NCI-H2081 treated with DMSO at 0.1 percent for 48 hours (cell line): ENCODE results near the gene UNC50.
"Not testable (repeated sequence)": the region's sequence is repeated elsewhere in the genome, so short reads cannot be mapped to it uniquely, and the experiment has no call there.

Experiments used
- DNase-seq: peaks from one replicate; lab custom pipeline; 2025; lab: John Stamatoyannopoulos, UW

The UNC50 gene

DNA sequence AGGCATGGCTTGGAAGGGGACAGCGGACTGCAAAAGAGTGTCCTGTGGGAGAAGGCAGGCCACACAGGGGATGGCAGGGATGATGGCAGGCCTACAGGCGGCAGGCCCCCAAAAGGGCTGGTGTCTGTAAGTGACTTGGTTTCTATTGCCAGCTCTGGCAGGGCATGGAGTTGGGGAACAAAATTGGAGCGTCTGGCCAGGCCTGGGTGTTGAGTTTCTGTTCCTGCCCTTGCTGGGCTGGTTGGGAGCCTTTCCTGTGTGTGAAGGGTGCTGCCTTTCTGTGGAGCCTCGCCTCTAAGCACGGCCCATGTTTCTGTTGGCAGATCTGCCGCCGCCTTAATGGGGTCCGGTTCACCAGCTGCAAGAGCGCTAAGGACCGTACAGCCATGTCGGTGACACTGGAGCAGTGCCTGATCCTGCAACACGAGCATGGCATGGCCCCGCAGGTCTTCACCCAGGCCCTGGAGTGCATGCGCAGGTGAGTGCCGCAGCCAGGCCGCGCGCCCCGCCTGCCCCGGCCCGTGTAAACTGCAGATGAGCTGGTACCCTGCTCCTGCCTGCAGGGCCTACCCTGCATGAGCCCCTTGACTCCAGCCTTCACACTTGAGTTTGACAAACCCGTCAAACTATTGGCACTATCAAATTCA, 31.6 kb upstream of the UNC50 start:
- no peak for DNase-seq

DNA sequence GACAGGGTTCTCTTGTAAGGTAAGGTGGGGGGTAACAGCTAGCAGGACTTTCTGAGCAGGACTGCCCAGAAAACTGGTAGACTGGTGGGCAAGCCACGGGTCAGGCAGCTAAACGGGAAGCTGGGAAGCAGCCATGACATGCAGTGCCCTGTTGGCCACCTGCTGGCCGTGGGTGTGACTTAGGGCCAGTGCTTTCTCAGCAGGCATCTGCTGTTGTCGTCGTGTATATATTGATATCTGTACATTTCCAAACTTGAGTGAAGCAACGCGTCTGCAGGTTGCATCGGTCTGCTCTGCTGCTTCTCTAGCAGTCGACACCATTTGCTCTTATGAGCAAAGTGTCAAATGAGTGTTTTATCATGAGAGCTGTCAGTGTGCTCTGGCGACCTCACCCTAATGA, 31.1 kb upstream of the UNC50 start:
- DNase-seq = no peak

DNA sequence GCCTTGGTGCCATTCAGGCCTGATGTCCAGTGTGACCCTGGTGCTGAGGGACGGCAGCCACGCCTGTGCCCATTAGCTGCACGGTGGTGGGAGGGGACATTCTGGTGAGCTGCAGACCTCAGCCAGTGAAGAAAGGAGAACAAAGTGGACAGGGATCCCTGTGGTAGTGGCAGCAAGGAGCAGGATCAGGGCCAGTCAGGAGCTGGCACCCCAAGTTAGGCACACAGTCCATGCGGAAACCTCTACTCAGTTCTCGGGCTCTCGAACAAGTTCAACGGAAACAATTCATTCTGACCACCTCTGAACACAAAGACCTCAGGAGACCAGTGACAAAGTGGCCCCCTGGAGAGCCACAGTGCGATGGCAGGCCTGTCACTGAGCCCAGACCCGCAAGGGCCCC, 30.2 kb upstream of the UNC50 start:
- DNase-seq = no peak

DNA sequence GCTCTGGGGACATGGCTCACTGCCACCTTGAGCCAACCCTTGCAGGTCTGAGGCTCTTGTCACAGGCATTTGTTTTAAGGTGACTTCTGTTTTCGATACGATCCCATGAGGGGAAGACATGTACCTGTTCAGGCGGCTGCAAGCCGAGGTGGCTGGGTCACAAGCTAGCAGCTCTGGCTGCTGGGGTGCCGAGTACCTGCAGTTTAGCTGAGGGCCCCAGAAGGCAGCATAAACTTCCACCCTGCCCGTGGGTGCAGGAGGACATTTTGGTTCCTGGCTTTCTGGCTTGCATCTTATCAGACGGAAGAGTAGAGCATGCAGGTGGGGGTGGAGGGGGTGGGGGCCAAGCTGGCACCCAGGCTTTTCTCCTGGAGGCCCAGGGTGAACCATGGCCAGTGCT, 28.5 kb upstream of the UNC50 start:
- no peak for DNase-seq

DNA sequence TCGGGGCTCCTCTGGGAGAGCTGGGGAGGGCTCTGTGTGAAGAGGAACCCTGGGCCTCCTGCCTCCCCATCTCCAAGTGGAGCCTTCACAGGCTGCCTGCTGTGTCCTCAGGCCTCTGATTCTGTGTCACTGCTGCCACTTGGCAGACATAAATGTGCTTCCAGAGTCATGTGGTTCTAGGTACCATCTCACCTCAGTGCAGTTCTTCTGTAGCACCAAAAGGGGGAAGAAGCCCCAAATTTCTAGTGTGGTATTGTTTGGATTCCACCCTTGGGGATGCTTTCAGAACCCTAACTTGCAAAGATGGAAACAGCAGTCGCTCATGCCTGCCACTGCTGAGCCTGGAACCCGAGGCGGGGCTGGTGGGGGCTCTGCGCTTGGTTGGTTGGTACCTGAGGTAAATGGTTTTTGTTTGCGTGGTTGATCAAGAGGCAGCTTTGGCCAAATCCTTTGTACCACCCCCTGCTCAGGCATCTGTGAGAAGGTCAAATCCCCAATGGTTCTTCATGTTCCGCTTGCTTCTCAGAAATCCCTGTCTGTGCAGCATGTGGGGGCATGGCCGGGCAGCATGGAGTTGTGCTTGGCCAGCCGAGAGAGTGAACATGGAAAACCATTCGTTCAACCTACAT, 27.6 kb upstream of the UNC50 start:
- DNase-seq = no peak

DNA sequence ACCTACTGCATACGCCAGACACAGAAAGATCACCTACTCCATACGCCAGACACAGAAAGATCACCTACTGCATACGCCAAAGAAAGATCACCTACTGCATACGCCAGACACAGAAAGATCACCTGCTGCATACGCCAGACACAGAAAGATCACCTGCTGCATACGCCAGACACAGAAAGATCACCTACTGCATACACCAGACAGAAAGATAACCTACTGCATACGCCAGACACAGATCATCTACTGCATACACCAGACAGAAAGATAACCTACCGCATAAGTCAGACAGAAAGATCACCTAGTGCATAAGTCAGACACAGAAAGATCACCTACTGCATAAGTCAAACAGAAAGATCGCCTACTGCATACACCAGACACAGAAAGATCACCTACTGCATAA, 25.9 kb upstream of the UNC50 start:
- DNase-seq = no peak

DNA sequence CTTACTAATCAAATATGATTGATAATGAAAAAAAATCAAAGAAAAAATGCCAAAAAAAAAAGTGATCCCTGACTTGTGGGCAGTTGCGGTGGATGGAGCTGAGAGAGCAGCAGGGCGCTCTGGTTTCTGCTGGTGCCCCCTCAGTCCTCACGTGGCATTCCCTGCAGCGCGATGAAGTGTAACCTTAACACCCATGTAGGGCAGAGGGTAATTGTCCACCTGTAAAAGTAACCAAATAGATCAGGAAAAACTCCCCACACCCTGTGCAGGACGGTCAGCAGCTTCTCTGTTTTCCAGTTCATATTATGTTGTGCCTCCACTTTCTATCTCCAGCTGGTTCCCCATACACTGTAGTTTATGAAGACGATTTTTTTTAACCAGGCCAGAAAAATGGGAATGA, 25.1 kb upstream of the UNC50 start:
- no peak for DNase-seq

DNA sequence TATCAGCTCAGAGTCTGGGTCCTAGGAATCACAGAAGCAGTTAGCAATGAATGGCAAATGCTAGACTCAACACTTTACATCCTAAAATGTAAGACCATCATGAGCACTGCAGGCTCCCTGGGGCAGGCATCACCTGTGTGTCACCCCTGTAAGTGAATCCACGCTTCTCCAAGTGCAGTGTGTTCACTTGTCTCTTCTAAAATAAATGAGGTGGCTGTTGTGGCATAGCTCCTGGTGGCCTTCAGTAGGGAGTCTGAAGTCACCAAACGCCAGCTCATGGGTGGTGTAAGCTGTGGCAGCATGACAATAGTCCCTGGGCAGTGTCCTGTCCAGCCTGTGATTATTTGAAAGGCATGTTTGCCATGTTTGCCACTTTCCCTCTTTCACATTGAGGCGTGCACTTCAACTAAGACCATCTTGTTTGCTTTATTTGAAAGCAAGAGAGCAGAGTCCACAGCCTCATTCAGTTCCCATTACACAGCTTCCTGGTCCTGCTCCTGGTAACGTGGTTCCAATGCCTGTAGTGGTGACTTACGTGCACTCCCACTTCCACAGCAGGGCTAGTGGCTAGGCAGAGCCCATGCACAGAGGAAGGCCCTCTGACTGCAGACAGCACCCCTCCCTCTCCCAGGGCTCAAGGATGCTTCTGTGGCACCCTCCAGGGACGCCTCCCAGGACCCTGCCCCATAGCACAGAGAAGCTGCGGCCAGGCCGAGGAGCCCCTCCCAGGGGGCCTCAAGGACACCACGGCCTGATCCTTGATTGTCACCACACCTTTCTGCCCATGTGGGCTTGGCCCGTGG, 24.4 kb upstream of the UNC50 start:
- DNase-seq = no peak

DNA sequence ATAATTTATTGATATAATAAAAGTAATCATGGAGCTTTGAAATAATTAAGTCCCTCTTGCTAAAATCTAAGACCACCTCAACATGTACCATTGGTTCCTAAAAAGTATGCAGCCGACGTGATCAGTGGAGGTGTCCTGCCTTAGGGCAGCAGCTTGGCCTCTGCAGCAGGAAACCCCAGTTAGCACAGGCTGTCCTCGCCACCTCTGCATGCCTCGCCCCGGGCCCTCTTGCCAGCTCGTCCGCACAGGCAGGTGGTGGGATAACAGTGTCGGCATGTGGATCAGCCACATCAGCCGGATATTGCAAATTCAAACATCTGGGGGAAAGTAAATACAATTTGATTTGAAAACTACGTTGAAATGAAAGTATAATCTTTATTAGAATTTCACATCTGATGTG, 23.0 kb upstream of the UNC50 start:
- no peak for DNase-seq

DNA sequence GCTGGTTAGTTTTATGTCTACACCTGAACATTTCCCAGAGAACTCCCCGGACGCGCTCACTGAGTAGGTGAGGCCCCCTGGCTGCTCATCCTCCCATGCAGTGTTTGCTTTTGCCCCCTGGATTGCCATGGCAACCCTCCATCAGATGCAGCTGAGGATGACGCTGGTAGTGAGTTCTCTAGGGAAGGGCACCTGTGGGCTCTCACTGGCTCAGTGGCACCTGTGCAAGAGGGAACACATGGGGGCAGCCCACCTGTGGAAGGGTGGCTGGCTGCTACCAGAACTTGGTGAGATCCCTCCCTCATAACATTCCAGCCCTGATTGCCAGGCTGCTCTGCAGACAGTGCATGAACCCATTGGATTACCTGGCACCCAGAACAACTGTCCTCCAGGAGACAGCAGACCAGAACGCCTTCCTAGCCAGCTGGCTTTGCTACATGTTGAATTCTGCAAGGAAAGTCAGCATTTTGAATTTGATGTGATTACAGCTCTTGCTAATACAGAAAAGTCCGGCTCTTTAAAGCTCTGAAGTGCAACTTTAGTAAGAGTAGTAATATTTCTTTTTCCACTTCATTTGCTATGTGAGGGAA, 21.7 kb upstream of the UNC50 start:
- no peak for DNase-seq

DNA sequence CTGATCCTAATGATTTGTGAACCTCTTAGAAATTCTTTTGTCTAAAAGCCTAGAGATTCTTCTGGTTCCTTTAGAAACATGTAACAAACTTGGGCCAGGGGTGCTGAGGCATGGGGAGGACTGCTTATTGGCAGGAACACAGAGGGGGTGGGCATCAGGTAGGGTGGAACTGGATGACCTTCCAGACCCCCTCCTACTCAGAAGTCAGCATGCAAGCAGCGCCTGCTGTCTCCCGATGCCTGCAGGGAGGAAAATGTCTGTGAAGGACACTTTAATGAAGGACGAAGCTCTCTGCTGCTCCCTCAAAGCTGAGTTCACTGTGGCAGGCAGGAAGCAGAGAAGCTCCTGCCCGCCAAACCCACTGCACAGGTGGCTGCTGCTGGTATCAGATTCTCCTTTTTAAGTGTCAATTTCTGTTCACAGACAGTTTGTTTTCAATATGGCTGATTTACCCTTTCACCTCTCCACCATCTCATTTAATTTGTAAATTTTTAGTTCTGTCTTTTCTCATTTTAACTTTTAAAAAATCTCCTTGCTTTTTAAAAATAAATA, 19.4 kb upstream of the UNC50 start:
- no peak for DNase-seq

DNA sequence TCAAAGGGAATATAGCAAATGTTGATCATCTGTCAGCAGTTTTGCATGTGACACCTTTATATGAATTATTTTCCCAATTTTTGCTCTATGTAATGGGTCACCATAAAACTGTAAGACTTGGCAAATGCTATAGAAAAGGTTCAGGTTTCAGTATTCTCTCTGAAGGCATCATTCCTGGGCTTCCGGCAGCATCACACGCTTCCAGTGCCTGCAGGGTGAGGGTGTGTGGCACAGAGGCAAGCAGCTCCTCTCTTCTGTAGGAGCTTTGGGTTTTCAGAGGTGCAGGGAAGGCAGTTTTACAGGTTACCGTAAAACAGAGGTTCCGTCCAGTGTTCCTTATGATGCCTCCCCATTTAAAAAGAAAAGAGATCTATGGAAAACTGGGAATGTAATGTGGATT, 18.9 kb upstream of the UNC50 start:
- no peak for DNase-seq

DNA sequence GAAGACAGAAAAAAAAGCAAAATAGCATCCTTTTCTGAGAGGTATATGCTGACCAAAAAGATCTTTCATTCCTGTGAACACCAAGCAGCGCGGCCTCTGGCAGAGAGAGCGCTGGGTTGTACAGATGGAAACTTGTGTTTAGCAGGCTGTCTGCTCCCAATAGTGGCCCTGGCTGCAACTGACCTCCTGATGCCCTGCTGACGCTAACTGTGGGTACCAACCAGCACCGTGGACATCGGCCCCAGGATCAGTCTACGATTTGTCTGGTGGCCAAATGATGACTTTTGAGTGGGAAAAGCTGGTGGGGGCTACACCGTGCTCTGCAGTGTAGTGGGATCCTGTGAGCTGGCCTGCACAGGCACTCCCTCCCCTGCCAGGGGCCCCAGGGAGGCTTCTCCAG, 15.8 kb upstream of the UNC50 start:
- no peak for DNase-seq

DNA sequence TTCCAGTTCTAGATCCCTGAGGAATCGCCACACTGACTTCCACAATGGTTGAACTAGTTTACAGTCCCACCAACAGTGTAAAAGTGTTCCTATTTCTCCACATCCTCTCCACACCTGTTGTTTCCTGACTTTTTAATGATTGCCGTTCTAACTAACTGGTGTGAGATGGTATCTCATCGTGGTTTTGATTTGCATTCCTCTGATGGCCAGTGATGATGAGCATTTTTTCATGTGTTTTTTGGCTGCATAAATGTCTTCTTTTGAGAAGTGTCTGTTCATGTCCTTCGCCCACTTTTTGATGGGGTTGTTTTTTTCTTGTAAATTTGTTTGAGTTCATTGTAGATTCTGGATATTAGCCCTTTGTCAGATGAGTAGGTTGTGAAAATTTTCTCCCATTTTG, 13.7 kb upstream of the UNC50 start:
- DNase-seq = not testable (repeated sequence)

DNA sequence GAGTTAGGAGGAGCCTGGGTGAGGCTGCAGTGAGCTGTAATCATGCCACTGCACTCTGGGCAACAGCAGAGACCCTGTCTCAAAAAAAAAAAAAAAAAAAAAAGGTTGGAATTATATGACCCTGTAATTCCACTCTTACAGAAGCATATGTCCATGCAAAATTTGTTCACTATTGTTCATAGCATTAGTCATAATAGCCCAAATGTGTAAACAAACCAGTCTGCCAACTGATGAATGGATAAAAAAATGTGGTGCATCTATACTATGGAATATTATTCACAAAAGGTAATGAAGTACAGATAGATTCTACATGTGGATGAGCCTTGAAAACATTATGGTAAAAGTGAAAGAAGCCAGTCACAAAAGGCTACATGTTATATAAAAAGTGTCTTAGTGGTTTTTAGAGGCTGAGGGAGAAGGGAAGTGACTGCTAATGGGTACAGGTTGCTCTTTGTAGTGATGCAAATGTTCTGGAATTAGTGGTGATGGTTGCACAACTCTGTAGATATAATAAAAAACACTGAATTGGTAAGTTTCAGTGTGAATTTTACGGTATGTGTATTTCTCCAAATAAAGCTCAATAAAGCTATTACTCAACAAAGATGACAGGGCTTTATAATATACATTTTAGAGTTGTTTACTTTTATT, 9.5 kb upstream of the UNC50 start:
- DNase-seq = no peak

DNA sequence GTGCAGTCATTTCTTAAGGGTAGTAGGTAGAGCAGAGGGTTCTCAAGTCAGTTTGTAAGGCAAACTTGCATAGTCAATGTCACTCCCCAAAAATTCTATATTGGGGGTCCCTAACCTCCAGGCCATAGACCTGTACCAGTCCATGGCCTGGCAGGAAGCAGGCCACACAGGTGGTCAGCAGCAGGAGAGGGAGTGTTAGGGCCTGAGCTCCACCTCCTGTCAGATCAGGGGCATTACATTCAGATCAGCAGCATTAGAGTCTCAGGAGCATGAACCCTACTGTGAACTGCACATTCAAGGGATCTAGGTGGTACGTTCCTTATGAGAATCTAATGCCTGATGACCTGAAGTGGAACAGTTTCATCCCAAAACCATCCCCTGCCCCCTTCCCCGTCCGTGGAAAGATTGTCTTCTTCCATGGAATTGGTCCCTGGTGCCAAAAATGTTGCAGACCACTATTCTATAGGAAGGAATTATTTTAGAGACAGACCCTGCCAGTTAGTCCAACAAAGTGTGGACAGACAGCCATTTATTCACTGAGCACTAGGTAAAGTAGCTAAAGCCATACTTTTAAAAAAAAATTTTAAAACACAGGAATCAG, 6.8 kb upstream of the UNC50 start:
- DNase-seq = no peak

DNA sequence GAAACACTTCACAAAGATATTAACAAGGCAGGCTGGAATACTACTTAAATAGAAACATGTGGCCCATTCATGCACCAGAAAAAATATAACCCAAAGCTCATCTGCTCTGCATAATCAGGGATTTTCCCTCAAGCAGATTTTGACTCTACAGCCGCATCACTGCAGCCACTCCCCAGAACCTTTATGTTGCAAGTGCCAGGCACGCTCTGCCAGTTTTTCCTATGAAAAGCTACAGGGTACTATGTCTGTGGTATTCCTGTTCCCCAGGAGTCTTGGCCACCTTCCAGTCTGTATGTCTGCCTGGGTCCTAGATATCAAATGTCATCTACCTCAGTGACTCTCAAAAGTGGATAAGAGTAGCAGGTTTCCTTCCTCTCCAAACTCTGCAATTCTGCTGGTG, 3.8 kb upstream of the UNC50 start:
- no peak for DNase-seq

DNA sequence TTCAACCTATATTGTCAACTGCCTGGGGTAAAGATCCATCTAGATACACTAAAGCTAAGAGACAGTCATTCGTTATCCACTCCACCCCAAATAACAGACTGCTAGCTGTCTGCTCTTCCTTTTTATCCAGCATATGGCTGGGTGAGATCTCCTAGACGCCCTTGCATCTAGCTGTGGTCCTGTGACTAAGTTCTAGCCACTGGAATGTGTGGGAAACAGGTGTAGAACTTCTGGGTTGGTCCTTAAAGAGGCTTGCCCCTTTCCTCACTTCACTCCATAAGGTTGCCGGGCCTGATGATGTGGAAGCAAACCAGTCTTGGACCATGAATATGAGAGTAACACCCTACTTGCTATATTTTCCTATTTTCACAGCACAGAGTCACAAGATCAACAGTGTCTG, 3.3 kb upstream of the UNC50 start:
- DNase-seq = no peak

DNA sequence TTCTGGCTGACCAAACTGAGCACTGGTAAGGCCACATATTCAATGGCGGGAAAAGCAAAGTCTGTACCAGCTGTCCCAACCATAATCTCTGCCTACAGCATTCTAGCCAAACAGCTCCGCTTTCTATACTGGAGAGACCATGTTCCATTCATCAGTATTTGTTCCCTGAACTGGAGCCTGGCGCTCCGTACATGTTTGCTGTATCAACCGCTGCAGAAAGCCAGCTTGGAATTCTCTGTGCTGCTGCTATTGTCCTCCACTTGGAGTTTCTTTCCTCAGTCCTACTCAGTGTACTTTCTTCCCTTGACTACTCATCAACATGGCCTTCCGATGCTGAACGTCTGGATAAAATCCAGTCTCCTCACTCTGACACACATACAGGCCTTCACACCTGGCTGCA, 2.0 kb upstream of the UNC50 start:
- no peak for DNase-seq

DNA sequence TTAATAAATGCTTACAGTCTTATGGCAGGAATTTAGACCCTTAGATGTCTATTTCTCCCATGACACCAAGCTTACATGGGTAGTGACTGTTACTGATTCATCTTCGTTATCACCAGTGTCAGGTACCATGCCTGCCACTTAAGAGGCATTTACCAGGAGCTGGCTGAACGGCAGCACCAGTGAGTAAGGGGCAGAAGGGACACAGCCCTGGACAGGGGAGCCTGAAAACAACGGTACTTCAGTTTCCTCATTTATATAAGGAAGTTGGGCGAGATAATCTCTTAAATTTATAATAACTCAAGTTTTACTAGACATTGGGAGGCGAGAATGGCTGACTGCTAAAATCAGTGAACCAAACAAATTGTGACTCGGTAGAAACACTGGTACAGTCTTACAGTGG, 1.3 kb upstream of the UNC50 start:
- DNase-seq = no peak

DNA sequence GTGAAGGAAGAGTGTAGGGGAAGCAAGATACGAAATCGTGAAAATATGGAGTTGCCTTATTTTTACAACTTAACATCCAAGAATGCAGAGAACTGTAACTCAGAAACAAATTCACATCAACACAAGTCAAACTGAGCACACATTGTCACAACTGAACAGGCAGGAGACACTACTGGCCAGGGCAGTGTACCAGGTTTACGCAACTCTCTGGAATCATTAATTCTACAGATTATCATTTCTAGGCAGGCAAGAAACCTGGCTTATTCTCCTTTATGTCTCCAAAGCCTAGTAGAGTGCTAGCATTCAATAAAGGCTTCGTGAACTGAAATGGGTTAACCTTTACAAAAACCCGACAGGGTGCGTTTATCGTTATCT, 661 bp upstream of the UNC50 start:
- DNase-seq = no peak
